Measurements from ENCODE around the gene RNASE8.

DNA sequence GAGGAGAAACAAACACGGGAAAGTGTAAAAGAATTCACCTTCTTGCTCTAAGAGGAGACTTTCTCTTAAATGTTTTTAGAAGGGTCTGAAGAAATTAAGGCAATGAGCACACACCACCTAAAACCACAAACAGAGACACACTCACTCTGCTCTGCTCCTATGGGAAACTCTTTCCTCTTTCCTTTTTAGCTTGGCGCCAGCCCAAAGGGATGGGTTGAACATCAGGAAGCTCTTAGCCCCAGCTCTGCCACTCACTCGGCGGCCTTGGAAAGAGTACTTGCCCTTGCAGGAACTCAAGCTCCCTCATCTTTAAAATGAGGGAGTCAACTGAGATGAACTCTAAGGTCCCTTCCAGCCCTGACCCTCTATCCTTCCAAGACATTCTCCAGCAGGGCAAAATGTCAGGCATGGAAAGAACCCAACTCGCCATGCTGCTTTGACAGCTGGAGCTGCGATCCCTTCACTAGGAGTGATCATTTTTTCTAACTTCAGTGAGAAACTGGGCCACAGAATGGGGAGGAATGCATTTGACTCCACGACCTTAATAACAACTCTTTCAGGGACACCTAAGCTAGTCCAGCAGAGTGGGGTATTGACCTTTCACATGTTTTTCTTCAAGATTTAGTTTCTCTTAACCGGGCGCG, 980 bp upstream of the RNASE8 start:
- TF ChIP-seq, protein P1, sequence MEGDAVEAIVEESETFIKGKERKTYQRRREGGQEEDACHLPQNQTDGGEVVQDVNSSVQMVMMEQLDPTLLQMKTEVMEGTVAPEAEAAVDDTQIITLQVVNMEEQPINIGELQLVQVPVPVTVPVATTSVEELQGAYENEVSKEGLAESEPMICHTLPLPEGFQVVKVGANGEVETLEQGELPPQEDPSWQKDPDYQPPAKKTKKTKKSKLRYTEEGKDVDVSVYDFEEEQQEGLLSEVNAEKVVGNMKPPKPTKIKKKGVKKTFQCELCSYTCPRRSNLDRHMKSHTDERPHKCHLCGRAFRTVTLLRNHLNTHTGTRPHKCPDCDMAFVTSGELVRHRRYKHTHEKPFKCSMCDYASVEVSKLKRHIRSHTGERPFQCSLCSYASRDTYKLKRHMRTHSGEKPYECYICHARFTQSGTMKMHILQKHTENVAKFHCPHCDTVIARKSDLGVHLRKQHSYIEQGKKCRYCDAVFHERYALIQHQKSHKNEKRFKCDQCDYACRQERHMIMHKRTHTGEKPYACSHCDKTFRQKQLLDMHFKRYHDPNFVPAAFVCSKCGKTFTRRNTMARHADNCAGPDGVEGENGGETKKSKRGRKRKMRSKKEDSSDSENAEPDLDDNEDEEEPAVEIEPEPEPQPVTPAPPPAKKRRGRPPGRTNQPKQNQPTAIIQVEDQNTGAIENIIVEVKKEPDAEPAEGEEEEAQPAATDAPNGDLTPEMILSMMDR (IDR thresholded peaks at IDR 0.05), result no peak
- no peak for TF ChIP-seq EZH2phosphoT487 (IDR thresholded peaks at IDR 0.05)

Data from neural progenitor cell (in vitro differentiated cells).